Naive B cell (primary cell): ENCODE data around the gene RNF7. TPM values are rescaled to one million over a fixed set of nuclear protein-coding genes. Genes with fewer than 3 reads are reported as not detected.
"Not testable (repeated sequence)": the region's sequence is repeated elsewhere in the genome, so short reads cannot be mapped to it uniquely, and the experiment has no call there.

Experiments
- ATAC-seq, 2 donors: fragments of 150-1000 bp; cut with Tn5 transposase; 2 replicates each; pipeline ENCODE4 v1.10.0; 2021; ENCODE audit warnings: low read depth in 2 of 2, mild to moderate bottlenecking in 2 of 2, moderate library complexity in 2 of 2
- DNase-seq: peaks from one replicate; pipeline ENCODE4 v3.0.0; 2022
- H3K27ac Mint-ChIP-seq, 6 donors: one replicate each; pipeline ENCODE4 v1.8.0; 2020 to 2022; ENCODE audit warnings: mild to moderate bottlenecking in 6 of 6, mixed read lengths in 6 of 6, moderate library complexity in 5 of 6, inconsistent platforms in 2 of 6
- H3K27me3 Mint-ChIP-seq, 3 donors: one replicate each; pipeline ENCODE4 v1.8.0; 2021 to 2022; ENCODE audit warnings: mixed read lengths in 3 of 3, mild to moderate bottlenecking in 1 of 3
- H3K36me3 Mint-ChIP-seq, 2 donors: one replicate each; pipeline ENCODE4 v1.8.0; 2020 to 2022; ENCODE audit warnings: mixed read lengths in 2 of 2, inconsistent platforms in 1 of 2, mild to moderate bottlenecking in 1 of 2
- H3K4me1 Mint-ChIP-seq, 3 donors: one replicate each; pipeline ENCODE4 v1.8.0; 2020 to 2022; ENCODE audit warnings: mixed read lengths in 3 of 3, inconsistent platforms in 1 of 3, mild to moderate bottlenecking in 1 of 3, moderate library complexity in 1 of 3
- H3K4me3 Mint-ChIP-seq, 8 donors: one replicate each; pipeline ENCODE4 v1.8.0; 2020 to 2022; ENCODE audit warnings: mild to moderate bottlenecking in 8 of 8, mixed read lengths in 8 of 8, moderate library complexity in 8 of 8, inconsistent platforms in 2 of 8
- H3K9me3 Mint-ChIP-seq, 7 donors: one replicate each; pipeline ENCODE4 v1.8.0; 2020 to 2022; ENCODE audit warnings: mixed read lengths in 7 of 7, mild to moderate bottlenecking in 5 of 7, inconsistent platforms in 2 of 7, moderate library complexity in 1 of 7
- polyA plus RNA-seq, 6 donors: library from polyadenylated mRNA; unstranded; fragments of 300-500 nt; fragmentation: Illumina TruSeq; gene quantifications; one replicate each; pipeline ENCODE4 v1.2.3, GENCODE V29; 2021; ENCODE audit warnings: low read depth in 6 of 6

RNF7 gene
- polyA plus RNA-seq, 6 donors from 2014 or later, result 108 to 190 (median 120) TPM

DNA sequence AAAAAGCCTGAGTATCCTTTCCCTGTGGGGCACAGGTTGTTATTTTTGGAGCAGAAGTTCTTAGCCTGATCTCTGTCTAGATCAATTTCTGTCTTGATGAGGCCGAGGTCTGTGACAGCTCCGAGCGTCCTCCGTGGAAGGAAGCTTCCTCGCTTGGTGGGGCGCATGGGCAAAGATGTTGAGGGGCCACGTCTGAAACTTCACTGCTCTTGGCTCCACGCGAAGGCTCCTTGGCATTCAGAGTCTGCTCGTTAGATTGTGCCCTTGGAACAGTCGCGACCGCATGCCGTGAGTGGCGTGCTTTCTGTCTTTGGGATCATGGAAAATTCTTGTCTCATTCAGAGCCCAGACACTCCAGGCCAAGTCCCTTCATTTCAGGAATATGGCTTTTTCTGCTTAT, 38.8 kb downstream of the RNF7 start:
- no peaks in the 10 kb centered on the region for H3K36me3 Mint-ChIP-seq
- peaks cover 0 to 10% (median 4%) of the 10 kb centered on the region in 7 donors for H3K9me3 Mint-ChIP-seq
- no peak overlapping the region for H3K4me3 Mint-ChIP-seq
- peaks cover 0 to 3% (median 0%) of the 10 kb centered on the region in 3 donors for H3K27me3 Mint-ChIP-seq
- DNase-seq, result no peak
- no peak overlapping the region for H3K27ac Mint-ChIP-seq
- ATAC-seq, result no peak
- no peaks in the 10 kb centered on the region for H3K4me1 Mint-ChIP-seq

DNA sequence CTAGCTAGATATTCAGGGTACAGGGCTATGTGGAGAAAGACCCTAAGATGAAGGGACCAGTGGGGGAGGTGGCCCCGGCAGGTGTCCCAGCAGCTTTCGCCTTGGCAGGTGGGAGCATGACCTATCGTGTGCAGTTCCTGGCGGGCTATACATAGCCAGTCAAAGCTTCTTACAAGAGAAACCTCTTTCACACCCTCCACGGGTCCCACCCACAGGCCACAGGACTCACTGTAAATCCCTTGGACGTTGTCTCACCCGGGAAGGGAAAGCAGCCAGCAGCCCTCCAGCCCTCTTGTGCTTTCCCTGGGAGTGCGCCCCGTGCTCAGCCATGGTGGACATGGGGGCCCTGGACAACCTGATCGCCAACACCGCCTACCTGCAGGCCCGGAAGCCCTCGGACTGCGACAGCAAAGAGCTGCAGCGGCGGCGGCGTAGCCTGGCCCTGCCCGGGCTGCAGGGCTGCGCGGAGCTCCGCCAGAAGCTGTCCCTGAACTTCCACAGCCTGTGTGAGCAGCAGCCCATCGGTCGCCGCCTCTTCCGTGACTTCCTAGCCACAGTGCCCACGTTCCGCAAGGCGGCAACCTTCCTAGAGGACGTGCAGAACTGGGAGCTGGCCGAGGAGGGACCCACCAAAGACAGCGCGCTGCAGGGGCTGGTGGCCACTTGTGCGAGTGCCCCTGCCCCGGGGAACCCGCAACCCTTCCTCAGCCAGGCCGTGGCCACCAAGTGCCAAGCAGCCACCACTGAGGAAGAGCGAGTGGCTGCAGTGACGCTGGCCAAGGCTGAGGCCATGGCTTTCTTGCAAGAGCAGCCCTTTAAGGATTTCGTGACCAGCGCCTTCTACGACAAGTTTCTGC, 40.1 kb downstream of the RNF7 start:
- no peaks in the 10 kb centered on the region for H3K4me1 Mint-ChIP-seq
- H3K4me3 Mint-ChIP-seq, result no peak overlapping the region
- no peak overlapping the region for H3K27ac Mint-ChIP-seq
- DNase-seq (no peak), ATAC-seq (no peak)
- H3K27me3 Mint-ChIP-seq, result peaks cover 0 to 8% (median 0%) of the 10 kb centered on the region in 3 donors
- H3K36me3 Mint-ChIP-seq, result peaks cover 0 to 8% of the 10 kb centered on the region in 2 donors
- H3K9me3 Mint-ChIP-seq, result peaks cover 0 to 10% (median 4%) of the 10 kb centered on the region in 7 donors

DNA sequence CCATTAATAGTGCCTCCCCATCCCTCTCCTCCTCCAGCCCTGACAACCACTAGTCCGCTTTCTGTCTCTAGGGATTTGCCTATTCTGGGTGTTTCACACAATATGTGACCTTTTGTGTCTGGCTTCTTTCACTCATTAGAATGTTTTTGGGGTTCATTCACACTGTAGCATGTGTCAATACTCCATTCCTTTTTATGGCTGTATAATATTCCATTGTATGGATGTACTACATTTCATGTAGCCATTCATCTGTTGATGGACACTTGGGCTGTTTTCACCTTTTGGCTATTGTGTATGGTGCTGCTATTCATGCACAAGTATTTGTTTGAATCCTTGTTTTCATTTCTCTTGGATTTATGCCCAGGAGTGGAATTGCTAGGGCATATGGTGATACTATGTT, 41.6 kb downstream of the RNF7 start:
- peak overlapping the region in 1 of 6 donors; percentile 40 for H3K27ac Mint-ChIP-seq
- H3K4me1 Mint-ChIP-seq, result no peaks in the 10 kb centered on the region
- H3K4me3 Mint-ChIP-seq, result no peak overlapping the region
- peaks cover 0 to 10% (median 4%) of the 10 kb centered on the region in 7 donors for H3K9me3 Mint-ChIP-seq
- no peak for DNase-seq
- no peak for ATAC-seq
- peaks cover 0 to 8% (median 0%) of the 10 kb centered on the region in 3 donors for H3K27me3 Mint-ChIP-seq
- H3K36me3 Mint-ChIP-seq, result peaks cover 0 to 8% of the 10 kb centered on the region in 2 donors

DNA sequence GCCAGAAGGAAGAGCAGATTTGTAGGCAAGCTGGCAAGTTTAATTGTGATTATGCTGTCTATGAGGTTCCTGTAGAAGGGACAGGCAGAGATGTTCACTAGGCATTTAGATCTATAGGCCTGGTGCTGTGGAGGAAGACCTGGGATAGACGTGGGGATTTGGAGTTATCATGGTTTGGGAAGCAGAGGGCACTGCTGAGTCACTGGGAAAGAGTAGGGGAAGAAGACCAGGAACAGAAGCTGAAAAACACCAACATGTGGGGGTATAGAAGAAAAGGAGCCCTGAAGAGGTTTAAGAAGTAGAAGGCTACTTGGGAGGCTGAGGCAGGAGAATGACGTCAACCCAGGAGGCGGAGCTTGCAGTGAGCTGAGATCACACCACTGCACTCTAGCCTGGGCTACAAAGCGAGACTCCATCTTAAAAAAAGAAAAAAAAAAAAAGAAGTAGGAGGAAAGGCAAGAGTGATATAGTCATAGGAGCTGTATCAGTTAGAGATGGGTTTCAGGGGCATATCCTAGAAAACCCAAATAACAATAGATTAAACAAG, 44.4 kb downstream of the RNF7 start:
- ATAC-seq, result no peak
- Mint-ChIP-seq H3K27me3 (peaks cover 0 to 8% (median 0%) of the 10 kb centered on the region in 3 donors), H3K9me3 (peaks cover 0 to 10% (median 4%) of the 10 kb centered on the region in 7 donors), H3K4me1 (no peaks in the 10 kb centered on the region), H3K27ac (no peak overlapping the region), H3K4me3 (no peak overlapping the region), H3K36me3 (peaks cover 0 to 8% of the 10 kb centered on the region in 2 donors)
- no peak for DNase-seq

DNA sequence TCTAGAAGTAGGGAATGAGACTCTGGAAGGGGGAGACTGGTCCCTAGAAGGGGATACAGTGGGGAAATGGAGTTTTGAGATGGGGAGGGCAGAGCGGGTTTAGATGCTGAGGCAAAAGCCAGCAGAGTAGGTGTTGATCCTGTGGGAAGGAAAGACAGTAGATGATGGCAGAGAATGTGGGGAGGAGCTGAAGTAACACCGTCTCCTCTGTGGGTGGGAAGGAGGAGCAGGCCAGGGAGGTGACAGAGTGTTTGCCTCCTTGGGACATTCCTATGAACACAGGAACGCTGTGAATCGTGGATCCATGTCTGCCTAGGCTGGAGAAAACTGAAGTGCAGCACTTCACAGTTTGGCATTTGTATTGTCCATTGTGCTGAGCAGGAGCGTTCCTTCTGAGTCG, 45.5 kb downstream of the RNF7 start:
- peaks cover 0 to 8% (median 0%) of the 10 kb centered on the region in 3 donors for H3K27me3 Mint-ChIP-seq
- ATAC-seq (no peak), DNase-seq (no peak)
- peaks cover 0 to 10% (median 4%) of the 10 kb centered on the region in 7 donors for H3K9me3 Mint-ChIP-seq
- H3K4me1 Mint-ChIP-seq, result no peaks in the 10 kb centered on the region
- no peak overlapping the region for H3K4me3 Mint-ChIP-seq
- H3K27ac Mint-ChIP-seq, result no peak overlapping the region
- peaks cover 0 to 8% of the 10 kb centered on the region in 2 donors for H3K36me3 Mint-ChIP-seq

DNA sequence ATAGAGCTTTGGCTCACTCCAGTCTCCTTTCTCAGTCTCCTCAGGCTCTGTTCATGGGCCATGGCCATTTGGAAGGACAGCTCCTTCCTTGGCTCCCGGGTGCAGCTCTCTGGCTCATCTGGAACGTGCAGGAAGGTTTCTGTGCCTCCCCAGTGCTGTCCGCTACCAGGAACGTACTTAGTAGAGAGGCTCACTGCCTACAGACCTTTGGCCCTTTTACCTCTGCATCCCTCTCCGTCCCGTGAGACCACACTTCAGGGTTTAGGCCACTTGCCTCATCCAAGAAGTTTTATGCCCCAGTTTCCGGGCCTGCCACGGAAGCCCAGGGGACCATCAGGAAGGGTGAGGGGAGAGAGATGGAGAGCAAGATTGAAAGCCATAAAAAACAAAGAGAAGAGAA, 46.0 kb downstream of the RNF7 start:
- Mint-ChIP-seq H3K4me3 (no peak overlapping the region), H3K9me3 (peaks cover 0 to 10% (median 4%) of the 10 kb centered on the region in 7 donors), H3K27ac (no peak overlapping the region), H3K27me3 (peaks cover 0 to 8% (median 0%) of the 10 kb centered on the region in 3 donors), H3K36me3 (peaks cover 0 to 8% of the 10 kb centered on the region in 2 donors), H3K4me1 (no peaks in the 10 kb centered on the region)
- ATAC-seq (no peak), DNase-seq (no peak)

DNA sequence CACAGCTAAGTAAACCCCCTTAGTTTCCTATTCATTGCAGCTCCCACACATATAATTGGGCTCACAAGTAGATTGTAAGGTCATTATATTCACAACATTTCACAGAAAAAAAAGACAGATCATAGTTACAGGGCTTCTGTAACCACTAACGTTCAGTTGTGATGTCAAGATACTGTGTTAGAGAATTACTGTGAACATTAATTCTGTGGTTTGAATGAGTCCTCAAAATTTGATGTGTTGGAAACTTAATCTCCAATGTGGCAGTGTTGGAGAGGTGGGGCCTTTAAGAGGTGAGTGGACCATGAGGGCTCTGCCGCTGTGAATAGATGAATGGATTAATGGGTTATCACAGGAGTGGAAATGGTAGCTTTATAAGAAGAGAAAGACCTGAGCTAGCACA, 46.4 kb downstream of the RNF7 start:
- ATAC-seq (no peak), DNase-seq (no peak)
- H3K9me3 Mint-ChIP-seq, result peaks cover 0 to 9% (median 3%) of the 10 kb centered on the region in 7 donors
- H3K4me1 Mint-ChIP-seq, result no peaks in the 10 kb centered on the region
- H3K27me3 Mint-ChIP-seq, result peaks cover 0 to 8% (median 0%) of the 10 kb centered on the region in 3 donors
- H3K36me3 Mint-ChIP-seq, result peaks cover 0 to 8% of the 10 kb centered on the region in 2 donors
- no peak overlapping the region for H3K27ac Mint-ChIP-seq
- H3K4me3 Mint-ChIP-seq, result no peak overlapping the region

DNA sequence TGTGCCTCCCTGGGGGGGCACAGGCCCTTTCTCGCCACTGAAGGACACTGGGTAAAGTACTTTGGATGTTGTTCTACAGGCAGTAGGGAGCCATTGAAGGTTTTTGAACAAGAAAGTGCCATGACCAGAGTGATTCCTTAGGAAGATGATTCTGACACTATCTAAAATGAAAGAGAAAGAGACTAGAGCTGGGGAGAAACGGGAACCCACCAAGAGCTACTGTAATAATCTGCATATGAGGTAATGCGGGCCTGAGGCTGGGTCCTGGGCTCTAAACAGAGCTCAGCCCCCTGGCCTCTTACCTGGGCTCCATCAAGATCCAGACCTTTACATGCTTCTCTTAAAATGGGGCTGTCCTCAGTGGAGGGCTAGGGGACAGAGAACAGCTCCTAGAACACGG, 50.1 kb downstream of the RNF7 start:
- Mint-ChIP-seq H3K27me3 (no peaks in the 10 kb centered on the region), H3K4me1 (no peaks in the 10 kb centered on the region), H3K4me3 (no peak overlapping the region), H3K27ac (no peak overlapping the region), H3K9me3 (no peaks in the 10 kb centered on the region), H3K36me3 (no peaks in the 10 kb centered on the region)
- DNase-seq, result no peak
- no peak for ATAC-seq

DNA sequence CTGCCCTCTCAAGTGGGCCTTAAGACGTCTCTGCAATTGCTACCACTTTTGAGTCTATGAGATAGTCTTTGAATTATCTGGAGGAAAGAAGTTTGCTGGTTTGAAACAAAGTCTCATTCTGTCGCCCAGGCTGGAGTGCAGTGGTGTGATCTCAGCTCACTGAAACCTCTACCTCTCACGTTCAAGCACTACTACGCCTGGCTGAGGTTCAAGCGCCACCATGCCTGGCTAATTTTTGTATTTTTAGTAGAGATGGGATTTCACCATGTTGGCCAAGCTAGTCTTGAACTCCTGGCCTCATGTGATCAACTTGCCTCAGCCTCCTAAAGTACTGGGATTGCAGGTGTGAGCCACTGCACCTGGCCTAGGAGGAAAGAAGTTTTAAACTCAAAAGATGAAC, 50.7 kb downstream of the RNF7 start:
- not testable (repeated sequence) for H3K36me3 Mint-ChIP-seq, H3K4me1 Mint-ChIP-seq, H3K4me3 Mint-ChIP-seq, DNase-seq, H3K27ac Mint-ChIP-seq, H3K27me3 Mint-ChIP-seq, ATAC-seq, H3K9me3 Mint-ChIP-seq

DNA sequence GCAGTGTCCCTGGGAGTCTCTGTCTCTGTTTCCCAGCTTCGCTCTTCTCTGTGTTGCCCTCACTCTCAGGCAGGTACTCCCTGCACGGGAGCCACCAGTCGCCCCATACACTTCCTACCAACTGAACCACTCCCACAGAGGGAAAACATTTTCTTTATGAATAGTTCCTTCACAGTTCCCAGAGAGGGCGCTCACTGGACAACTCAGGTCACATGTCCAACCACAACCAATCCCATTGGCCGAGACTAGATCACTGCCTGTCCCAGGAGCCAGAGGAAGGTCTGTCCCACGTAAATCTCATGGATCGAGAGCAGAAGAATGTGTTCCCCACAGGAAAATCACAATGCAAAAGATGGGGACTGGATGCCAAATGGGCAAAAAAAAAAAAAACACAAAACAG, 51.2 kb downstream of the RNF7 start:
- Mint-ChIP-seq H3K27me3 (no peaks in the 10 kb centered on the region), H3K4me3 (no peak overlapping the region), H3K4me1 (peaks cover 3 to 5% (median 4%) of the 10 kb centered on the region in 3 donors), H3K9me3 (no peaks in the 10 kb centered on the region), H3K36me3 (no peaks in the 10 kb centered on the region), H3K27ac (no peak overlapping the region)
- ATAC-seq, result no peak
- no peak for DNase-seq

DNA sequence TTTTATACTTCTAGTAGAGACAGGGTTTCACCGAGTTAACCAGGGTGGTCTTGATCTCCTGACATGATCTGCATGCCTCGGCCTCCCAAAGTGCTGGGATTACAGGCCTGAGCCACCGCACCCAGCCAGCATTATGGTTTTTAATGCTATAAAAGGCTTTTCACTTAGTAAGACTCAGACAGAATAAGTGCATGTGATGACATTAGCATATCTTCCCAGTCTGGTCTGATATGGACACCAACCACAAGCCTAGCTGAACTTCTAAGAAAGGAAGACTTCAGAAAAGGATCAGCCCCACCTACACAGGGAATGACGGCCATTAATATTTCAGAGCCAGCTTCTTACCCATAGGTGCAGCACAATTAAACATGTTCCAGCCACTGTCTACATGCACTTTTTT, 52.1 kb downstream of the RNF7 start:
- peaks cover 9 to 11% (median 10%) of the 10 kb centered on the region in 3 donors for H3K4me1 Mint-ChIP-seq
- no peak overlapping the region for H3K4me3 Mint-ChIP-seq
- no peaks in the 10 kb centered on the region for H3K9me3 Mint-ChIP-seq
- no peaks in the 10 kb centered on the region for H3K27me3 Mint-ChIP-seq
- no peak overlapping the region for H3K27ac Mint-ChIP-seq
- no peaks in the 10 kb centered on the region for H3K36me3 Mint-ChIP-seq
- no peak for DNase-seq
- ATAC-seq, result no peak

DNA sequence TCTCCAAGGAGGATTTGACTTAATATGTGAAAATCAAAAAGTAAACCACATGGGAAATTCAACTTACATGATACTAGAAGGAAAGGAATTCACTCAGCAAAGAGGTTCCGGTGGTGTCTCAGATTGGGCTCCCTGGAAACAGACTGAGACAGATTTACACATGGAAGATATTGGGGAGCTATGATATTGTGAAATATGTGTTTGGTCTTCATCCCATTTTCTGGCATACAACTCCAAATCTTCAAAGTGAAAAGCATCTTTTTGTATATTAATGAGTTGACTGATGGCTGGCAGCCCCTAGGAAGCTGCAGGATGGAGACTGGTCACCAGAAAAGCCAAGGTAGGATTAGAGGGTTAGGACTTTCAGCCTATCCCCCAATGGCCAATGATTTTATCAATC, 54.4 kb downstream of the RNF7 start:
- no peaks in the 10 kb centered on the region for H3K36me3 Mint-ChIP-seq
- no peak overlapping the region for H3K4me3 Mint-ChIP-seq
- H3K27ac Mint-ChIP-seq, result peak overlapping the region in 1 of 6 donors; percentile 47
- H3K27me3 Mint-ChIP-seq, result no peaks in the 10 kb centered on the region
- no peaks in the 10 kb centered on the region for H3K9me3 Mint-ChIP-seq
- DNase-seq (no peak), ATAC-seq (no peak)
- H3K4me1 Mint-ChIP-seq, result peaks cover 32 to 34% (median 32%) of the 10 kb centered on the region in 3 donors

DNA sequence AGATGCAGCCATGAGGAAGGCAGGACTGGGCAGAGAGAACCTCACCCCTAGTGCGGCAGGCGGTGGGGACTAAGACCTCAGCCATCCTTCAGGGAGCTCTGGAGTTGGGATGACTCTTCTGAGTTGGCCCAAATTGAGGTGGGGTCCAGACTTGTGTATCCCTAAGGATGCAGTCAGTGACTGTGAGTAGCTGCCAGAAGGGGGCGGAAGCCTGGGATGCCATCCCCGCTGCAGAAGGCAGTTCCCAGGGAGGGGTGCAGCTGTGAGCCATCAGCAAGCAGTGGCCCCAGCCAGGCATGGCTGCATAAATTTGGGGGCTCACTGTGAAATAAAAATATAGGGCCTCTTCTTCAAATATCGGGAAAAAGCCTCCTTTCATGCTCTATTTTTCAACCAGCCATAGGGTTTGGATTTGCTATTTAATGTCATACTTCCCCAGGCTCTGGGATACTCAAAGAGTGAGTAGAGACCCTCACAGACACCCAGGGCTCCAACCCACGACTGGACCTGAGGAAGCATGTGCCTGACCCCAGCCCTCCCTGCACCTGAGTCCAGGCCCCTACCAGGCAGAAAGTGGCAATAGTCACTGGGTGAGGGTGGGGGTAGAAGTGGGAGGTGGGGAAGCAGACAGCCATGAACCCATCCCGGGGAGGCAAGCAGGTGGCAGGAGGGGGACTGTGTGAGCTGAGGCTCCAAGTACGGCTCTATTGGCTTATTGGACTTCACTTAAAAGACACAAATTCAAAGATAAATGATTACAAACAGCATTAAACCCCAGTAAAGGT, 55.6 kb downstream of the RNF7 start:
- H3K4me1 Mint-ChIP-seq, result peaks cover 37 to 43% (median 39%) of the 10 kb centered on the region in 3 donors
- ATAC-seq (no peak), DNase-seq (no peak)
- no peak overlapping the region for H3K4me3 Mint-ChIP-seq
- no peaks in the 10 kb centered on the region for H3K27me3 Mint-ChIP-seq
- H3K9me3 Mint-ChIP-seq, result no peaks in the 10 kb centered on the region
- H3K36me3 Mint-ChIP-seq, result no peaks in the 10 kb centered on the region
- peak overlapping the region in 3 of 6 donors; percentile 6 to 67 (median 24) for H3K27ac Mint-ChIP-seq
